HEK293T (cell line): ENCODE results near the gene CCDC92B.

Experiments used
- BHLHE40 ChIP-seq: fragments of 450-650 bp; IDR thresholded peaks from 2 replicates; pipeline ENCODE4 v1.6.1; 2016; ENCODE audit warnings: mild to moderate bottlenecking, moderate library complexity, borderline replicate concordance
- CTBP1 ChIP-seq: fragments of 450-650 bp; IDR thresholded peaks from 2 replicates; pipeline ENCODE4 v1.6.1; 2016; ENCODE audit warnings: borderline replicate concordance
- ELF4 ChIP-seq: fragments of 450-650 bp; IDR thresholded peaks from 2 replicates; pipeline ENCODE4 v1.6.1; 2017; ENCODE audit warnings: antibody characterized with exemption
- FOXA1 ChIP-seq: fragments of 450-650 bp; IDR thresholded peaks from 2 replicates; pipeline ENCODE4 v1.6.1; 2016; ENCODE audit warnings: mild to moderate bottlenecking
- FOXM1 ChIP-seq: fragments of 450-650 bp; IDR thresholded peaks from 2 replicates; pipeline ENCODE4 v1.6.1; 2017; ENCODE audit warnings: mild to moderate bottlenecking, borderline replicate concordance
- HDGF ChIP-seq: fragments of 450-650 bp; IDR thresholded peaks from 2 replicates; pipeline ENCODE4 v1.6.1; 2017; ENCODE audit warnings: antibody characterized with exemption, borderline replicate concordance
- TF ChIP-seq, protein P1 (sequence below): fragments of 450-650 bp; IDR thresholded peaks from 2 replicates; pipeline ENCODE4 v1.6.1; 2016

DNA sequence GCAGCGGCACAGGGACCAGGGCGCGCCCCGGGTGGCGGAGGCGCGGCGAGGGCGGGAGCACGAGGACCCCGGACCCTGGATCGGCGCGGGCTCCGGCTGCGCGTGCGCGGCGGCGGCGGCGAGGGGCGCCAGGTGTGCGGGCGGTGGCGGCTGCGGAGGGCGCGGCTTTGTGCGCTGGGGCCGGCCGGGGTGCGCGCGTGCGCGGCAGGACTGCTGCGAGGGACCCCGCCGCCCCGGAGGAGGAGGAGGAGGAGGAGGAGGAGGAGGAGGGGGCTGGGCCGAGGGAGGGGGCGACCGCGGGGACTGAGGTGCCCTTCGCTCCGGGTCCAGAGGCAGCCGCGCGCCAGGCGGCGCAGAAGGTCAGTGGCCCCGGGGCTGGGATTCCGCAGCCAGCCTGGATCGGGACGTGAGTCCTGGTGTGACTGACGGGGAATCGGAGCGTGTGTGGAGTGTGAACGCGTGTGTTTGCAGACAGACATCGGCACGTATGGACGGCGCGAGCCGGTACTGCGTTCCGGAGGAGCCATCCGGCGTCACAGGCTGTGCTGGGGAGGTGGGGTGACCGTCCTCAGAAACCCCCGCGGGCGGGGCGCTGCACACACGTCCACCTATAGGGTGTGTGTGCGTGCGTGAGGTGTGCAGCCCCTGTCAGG lies 27.3 kb upstream of the CCDC92B start:
- TF ChIP-seq BHLHE40 (no peak), CTBP1 (no peak), ELF4 (no peak), FOXA1 (no peak), FOXM1 (no peak), HDGF (no peak)
- TF ChIP-seq, protein P1, sequence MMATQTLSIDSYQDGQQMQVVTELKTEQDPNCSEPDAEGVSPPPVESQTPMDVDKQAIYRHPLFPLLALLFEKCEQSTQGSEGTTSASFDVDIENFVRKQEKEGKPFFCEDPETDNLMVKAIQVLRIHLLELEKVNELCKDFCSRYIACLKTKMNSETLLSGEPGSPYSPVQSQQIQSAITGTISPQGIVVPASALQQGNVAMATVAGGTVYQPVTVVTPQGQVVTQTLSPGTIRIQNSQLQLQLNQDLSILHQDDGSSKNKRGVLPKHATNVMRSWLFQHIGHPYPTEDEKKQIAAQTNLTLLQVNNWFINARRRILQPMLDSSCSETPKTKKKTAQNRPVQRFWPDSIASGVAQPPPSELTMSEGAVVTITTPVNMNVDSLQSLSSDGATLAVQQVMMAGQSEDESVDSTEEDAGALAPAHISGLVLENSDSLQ: peak; percentile 39; the same call in 1 of the 2 replicates
